GM21367 (cell line): Measurements from ENCODE around the gene POLE.

Experiments used
- ATAC-seq: cut with Tn5 transposase; IDR thresholded peaks from one replicate; pipeline ENCODE4 v1.9.1; 2021; ENCODE audit not compliant: unreplicated experiment

The POLE gene

GRCh38 chr12:132686825-132687210 is 324 bp downstream of the POLE start:
- peak; percentile 14 for ATAC-seq

GRCh38 chr12:132685400-132685799 is 1.7 kb downstream of the POLE start:
- no peak for ATAC-seq

GRCh38 chr12:132677492-132677891 is 9.7 kb downstream of the POLE start:
- ATAC-seq: no peak

- ATAC-seq: no peak
Observed at GRCh38 chr12:132675757-132676432, 11.2 kb downstream of the POLE start.

GRCh38 chr12:132674561-132674960 is 12.6 kb downstream of the POLE start:
- no peak for ATAC-seq

GRCh38 chr12:132673288-132674179 is 13.6 kb downstream of the POLE start:
- no peak for ATAC-seq

- no peak for ATAC-seq
Observed at GRCh38 chr12:132672678-132673077, 14.5 kb downstream of the POLE start.

- no peak for ATAC-seq
Observed at GRCh38 chr12:132672116-132672515, 15.0 kb downstream of the POLE start.

- ATAC-seq: no peak
Observed at GRCh38 chr12:132669166-132669879, 17.8 kb downstream of the POLE start.

- ATAC-seq: no peak
Observed at GRCh38 chr12:132668191-132669088, 18.7 kb downstream of the POLE start.

- ATAC-seq: no peak
Observed at GRCh38 chr12:132665794-132666193, 21.3 kb downstream of the POLE start.

GRCh38 chr12:132665149-132665491 is 22.0 kb downstream of the POLE start:
- ATAC-seq: no peak

- no peak for ATAC-seq
Observed at GRCh38 chr12:132664206-132665148, 22.7 kb downstream of the POLE start.

GRCh38 chr12:132662901-132663755 is 24.0 kb downstream of the POLE start:
- no peak for ATAC-seq

- ATAC-seq: no peak
Observed at GRCh38 chr12:132661972-132662371, 25.2 kb downstream of the POLE start.

- no peak for ATAC-seq
Observed at GRCh38 chr12:132660996-132661395, 26.1 kb downstream of the POLE start.

GRCh38 chr12:132660052-132660451 is 27.1 kb downstream of the POLE start:
- ATAC-seq: no peak

GRCh38 chr12:132659146-132659545 is 28.0 kb downstream of the POLE start:
- ATAC-seq: no peak
